ENCODE measurements around the gene RPL27. TPM values are rescaled to one million over a fixed set of nuclear protein-coding genes. Genes with fewer than 3 reads are reported as not detected.
A peak's percentile ranks its signal among the peaks of the same experiment; 100 is the strongest.
"Not testable (repeated sequence)": the region's sequence is repeated elsewhere in the genome, so short reads cannot be mapped to it uniquely, and the experiment has no call there.

The RPL27 gene
- polyA plus RNA-seq (2013, experiment 1 of 2; ENCODE audit: insufficient read length), result 1,867 TPM
- polyA plus RNA-seq (2013, experiment 2 of 2; ENCODE audit: insufficient read length), result 1,862 TPM

DNA sequence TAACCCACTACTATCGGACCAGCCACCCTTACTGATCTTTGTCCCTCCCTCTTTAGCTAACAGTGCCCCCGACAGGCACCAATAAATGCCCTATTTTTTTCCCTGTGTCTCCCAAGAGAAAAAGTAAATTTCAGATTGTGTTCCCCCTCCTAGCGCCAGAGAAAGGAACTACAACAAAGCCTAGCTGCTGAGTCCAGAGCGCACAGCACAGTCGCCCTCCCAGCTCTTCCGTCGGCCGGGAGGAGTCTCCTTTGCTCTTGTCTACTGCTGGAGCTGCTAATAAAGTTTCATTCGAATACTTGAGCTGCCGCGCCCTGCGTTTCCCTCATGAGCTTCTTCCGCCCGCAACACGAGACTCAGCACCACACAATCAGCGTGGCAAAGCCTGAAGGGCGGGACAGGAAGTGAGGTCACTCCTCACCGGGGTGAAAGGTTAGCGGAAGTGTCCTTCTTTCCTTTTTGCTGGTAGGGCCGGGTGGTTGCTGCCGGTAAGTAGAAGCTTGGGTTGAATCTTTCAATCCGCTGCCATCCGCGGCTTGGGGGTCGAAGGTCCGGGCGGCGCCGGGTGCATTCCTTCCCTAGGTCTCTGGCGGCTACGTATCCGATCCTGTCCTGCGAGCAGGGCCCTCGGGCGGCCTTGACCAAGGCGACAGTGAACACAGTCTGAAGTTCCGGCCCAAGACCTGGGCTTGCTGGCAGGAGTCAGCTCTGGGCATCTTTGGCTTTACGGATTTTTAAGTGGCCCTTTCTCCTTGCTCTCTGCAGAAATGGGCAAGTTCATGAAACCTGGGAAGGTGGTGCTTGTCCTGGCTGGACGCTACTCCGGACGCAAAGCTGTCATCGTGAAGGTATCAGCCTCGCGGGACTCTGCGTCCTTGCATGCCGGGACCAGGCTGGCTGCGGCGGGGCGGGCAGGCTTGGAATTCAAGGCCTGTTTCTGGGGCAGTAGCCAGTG is at the start of gene RPL27:
RPL27 (plus strand) TSS at position 436 of the 955 bp plus-strand sequence; CDS start at position 768, 332 bp downstream.
- DNase-seq, result peak; percentile 100

DNA sequence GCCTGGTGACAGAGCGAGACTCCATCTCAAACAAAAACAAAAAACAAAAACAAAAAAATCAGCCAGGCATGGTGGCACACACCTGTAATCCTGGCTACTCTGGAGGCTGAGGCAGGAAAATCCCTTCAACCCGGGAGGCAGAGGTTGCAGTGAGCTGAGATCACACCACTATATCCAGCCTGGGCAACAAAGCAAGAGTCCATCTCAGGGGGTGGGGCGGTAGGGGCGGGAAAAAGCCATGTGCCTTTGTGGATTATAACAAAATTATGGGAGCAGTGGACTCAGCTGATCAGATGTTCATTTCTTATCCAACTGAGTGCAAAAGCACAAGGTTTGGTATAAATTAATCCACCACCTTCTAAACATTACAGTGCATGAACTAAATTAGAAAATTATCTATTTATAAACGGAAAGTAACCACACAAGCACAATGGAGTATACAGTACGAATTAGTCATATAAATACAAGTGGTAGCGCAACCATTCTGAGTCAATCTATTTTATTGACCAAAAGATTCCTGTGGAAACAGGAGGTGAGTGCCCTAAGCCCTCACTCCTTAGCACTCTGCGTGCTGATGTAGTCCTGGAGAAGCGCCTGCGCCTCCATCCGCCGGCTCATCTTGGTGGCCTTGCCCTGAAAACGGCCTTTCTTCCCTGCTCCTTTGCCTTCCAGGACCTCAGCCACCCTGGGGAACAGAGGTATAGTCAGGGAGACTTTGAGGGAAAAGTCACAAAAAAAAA is 48.0 kb upstream of the RPL27 start:
- DNase-seq, result no peak

GRCh38 chr17:42953669-42954068 is 44.5 kb upstream of the RPL27 start:
- DNase-seq, result no peak

DNA sequence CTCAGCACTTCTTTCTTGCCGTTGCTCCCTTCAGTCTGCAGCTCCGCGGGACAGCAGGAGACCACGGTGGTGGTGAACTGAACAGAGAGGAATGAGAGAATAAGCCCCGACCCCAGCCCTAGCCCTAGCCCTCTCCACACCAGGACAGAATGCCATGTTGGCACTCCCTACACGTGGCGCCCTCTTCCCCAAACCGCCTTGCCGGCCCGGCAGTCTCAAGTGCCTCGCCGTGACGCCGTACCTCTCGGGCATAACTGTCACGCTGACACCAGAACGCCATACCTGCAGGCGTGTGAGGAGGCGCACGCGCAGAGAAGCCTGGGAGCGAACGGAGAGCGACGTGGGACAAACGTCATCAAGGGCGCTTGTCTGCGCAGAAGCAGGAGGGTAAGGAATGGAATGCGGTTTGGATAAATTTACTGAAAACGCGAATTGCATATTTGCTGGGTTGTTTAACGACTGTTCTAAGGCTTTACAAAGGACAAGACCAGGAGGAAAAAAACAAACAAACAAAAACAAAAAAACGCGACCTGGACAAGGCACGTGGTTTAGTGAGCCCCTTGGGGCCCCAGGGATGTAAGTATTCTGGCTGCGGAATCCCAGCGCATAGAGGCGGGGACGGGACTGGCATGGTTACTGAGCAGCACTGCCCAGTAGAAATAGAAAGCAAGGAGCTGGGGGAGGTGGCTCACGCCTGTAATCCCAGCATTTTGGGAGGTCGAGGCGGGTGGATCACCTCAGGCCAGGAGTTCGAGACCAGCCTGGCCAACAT is 33.9 kb upstream of the RPL27 start, which contains the start of gene AARSD1:
AARSD1 (minus strand) TSS at position 294 of the 772 bp plus-strand sequence; CDS start at position 280, 14 bp downstream.
- DNase-seq, result peak; percentile 92

- no peak for DNase-seq
These were observed 30.3 kb upstream of the RPL27 start for GRCh38 chr17:42967925-42968324.

- DNase-seq, result peak; percentile 7
These were observed 29.1 kb upstream of the RPL27 start for GRCh38 chr17:42969001-42969581.

GRCh38 chr17:42971589-42971988 is 26.6 kb upstream of the RPL27 start:
- no peak for DNase-seq

DNA sequence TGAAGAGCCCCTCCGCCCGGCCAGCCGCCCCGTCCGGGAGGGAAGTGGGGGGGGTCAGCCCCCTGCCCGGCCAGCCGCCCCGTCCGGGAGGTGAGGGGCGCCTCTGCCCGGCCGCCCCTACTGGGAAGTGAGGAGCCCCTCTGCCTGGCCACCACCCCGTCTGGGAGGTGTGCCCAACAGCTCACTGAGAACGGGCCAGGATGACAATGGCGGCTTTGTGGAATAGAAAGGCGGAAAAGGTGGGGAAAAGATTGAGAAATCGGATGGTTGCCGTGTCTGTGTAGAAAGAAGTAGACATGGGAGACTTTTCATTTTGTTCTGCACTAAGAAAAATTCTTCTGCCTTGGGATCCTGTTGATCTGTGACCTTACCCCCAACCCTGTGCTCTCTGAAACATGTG is 24.9 kb upstream of the RPL27 start:
- not testable (repeated sequence) for DNase-seq

- no peak for DNase-seq
These were observed 23.0 kb upstream of the RPL27 start for GRCh38 chr17:42975265-42975664.

- DNase-seq, result not testable (repeated sequence)
These were observed 22.5 kb upstream of the RPL27 start for GRCh38 chr17:42975701-42976100.

- peak; percentile 59 for DNase-seq
These were observed 18.5 kb upstream of the RPL27 start, which contains the start of gene PTGES3L for GRCh38 chr17:42979511-42980273. Gene PTGES3L, minus strand, starts transcription at chr17:42980080. Its CDS starts 27 bp downstream, at chr17:42980053.

- DNase-seq, result peak; percentile 84
These were observed 17.9 kb upstream of the RPL27 start, which contains the start of gene RUNDC1 for GRCh38 chr17:42980274-42980765. Gene RUNDC1, plus strand, starts transcription at chr17:42980565. Its CDS starts 12 bp downstream, at chr17:42980577.

DNA sequence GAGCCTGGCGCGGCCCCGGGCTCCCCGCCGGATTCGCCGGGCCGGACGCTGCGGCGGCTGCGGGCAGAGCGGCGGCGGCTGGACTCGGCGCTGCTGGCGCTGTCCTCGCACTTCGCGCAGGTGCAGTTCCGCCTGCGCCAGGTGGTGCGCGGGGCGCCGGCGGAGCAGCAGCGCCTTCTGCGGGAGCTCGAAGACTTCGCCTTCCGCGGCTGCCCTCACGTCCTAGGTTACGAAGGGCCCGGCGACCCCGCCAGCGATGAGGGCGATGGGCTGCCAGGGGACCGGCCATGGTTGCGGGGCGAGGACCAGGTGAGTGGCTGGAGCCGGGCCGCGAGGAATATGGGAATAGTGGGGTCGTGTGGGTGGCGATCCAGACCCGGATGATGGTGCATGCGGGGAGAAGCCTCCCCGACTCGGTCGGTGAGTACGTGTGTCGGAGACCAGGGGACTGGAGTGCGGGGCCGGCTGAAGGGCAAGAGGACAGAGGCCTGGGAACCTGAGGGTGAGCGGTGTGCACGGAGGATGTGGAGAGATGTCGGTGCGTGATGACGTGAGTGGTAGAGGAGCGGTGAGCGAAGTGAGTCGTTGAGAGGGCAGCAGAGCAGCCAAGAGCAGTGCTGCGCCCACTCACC is 17.3 kb upstream of the RPL27 start:
- DNase-seq, result peak; percentile 28

GRCh38 chr17:42982266-42982665 is 16.0 kb upstream of the RPL27 start:
- no peak for DNase-seq

DNA sequence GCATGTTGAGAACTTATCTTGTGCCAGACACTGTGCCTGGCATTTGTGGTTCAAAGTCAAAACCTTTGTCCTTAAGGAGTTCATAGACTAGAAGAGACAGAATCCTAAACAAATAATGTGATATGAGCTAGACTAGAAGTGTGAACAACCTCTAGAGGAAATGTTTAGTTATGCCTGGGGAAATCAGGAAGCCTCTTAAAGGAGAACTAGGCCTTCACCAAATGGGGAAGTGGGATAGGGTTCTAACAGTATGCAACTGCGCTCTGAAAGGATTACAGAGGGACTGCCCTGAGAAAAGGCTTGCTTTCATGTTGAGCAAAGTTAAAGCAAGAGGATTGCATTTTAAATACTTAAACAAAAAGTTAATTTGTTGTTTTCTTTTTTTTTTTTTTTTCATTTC is 13.0 kb upstream of the RPL27 start:
- DNase-seq, result no peak

GRCh38 chr17:42989141-42989540 is 9.1 kb upstream of the RPL27 start:
- DNase-seq, result no peak

GRCh38 chr17:42989726-42990652 is 8.2 kb upstream of the RPL27 start:
- peak; percentile 45 for DNase-seq

GRCh38 chr17:42991471-42991870 is 6.7 kb upstream of the RPL27 start:
- DNase-seq, result no peak

DNA sequence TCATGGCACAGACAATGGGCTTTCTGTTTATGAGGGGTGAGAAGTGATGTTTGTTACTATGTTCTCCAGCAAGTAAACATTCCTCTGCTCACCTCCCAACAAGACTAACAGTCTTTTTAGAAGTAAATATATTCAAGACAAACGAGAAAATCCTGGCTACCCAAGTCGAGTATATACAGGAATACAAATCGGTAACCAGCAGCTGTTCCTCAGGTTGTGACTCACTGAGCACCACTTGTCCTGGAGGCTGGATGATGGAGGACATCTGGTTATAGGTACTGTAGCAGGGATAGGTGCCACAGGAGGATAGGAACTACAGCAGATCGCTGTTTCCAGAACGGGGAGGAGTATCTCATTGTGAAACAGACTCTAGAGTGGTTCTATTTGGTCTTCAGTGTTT is 5.3 kb upstream of the RPL27 start:
- no peak for DNase-seq

Measured in fibroblast of skin of abdomen (primary cell).